HG03159 (cell line): ENCODE measurements around the gene LBR.

ENCODE experiments used
- ATAC-seq: cut with Tn5 transposase; IDR thresholded peaks from one replicate; pipeline ENCODE4 v1.9.1; 2021; ENCODE audit warnings: mild to moderate bottlenecking, moderate library complexity; ENCODE audit not compliant: unreplicated experiment

The LBR gene

DNA sequence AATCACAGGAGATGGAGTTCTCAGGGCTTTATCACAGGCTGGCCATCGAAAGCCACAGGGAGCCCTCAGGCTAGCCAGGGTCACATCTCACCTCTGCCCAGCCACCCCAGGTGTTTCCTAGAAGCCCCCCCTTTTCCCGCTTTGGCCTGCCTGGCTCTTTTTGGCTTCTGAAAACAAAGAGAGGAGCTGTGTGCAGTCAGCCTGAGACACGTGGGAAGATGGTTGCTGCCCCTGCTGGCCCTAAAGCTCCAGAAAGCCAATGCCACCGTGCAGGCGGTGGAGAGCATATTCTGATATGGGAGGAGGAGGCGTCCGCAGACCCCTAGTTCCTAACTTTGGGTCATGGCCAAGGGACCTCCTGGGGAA, 18.7 kb upstream of the LBR start:
- no peak for ATAC-seq

DNA sequence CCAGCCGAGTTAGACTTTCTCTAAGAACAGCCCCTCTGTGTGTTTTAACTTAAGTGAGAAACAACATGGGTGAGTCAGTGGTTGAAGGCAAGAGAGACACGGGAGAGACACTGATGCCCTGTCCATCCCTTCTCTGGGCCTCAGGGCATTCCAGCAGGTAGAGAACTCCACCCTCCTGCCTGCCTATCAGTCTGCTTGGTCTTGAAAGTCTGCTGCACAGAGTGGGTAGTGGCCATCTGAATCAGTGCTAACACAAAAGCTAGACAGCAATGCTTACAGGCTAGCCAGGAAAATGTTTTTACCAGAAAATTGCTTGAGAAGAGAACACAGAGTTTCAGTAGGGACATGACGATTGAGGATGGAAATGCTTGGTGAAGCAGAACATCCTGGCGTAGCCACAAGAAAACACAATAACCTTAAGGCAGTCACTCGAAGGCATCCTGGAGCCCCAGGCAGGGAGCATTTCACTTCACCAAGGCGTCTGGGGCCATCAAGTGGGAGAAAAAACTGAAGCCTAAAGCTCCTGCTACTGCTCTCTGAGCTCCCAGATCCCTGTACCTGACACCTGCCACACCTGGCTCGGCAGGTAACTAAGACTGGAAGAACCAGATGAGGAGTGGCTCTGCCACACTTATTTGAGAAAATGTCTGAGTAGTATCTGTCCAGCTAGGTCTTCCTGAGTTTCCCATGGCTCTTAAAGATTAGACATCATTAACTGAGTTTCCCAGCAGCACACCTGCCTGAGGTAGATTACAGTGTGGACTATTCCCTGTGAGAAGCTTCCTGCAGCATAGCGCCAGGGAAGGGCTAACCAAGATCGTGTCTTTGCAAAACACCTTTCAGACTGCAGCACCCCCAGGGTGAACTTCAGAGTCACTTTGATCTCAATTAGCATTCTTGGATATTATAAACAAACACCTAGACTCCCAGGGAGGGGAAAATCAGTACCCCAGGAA, 18.1 kb upstream of the LBR start:
- ATAC-seq = no peak

DNA sequence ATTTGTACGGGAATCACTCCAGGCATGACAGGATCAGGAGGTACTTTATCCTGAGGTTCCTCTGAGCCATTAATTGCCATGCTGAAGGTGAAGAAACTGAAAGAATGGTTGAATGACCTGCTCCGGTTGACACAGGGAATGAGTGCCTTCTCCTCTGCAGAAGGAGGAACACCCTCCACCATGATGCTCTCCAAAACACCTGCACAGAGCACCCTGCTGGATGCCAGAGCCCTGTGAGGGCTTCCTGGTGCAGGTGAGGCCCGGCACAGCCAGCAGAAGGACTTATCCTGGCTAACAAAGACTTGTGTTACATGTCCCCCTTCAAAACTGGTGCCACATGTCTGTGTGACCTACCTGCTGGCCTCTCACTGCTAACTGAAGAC, 14.3 kb upstream of the LBR start:
- no peak for ATAC-seq

DNA sequence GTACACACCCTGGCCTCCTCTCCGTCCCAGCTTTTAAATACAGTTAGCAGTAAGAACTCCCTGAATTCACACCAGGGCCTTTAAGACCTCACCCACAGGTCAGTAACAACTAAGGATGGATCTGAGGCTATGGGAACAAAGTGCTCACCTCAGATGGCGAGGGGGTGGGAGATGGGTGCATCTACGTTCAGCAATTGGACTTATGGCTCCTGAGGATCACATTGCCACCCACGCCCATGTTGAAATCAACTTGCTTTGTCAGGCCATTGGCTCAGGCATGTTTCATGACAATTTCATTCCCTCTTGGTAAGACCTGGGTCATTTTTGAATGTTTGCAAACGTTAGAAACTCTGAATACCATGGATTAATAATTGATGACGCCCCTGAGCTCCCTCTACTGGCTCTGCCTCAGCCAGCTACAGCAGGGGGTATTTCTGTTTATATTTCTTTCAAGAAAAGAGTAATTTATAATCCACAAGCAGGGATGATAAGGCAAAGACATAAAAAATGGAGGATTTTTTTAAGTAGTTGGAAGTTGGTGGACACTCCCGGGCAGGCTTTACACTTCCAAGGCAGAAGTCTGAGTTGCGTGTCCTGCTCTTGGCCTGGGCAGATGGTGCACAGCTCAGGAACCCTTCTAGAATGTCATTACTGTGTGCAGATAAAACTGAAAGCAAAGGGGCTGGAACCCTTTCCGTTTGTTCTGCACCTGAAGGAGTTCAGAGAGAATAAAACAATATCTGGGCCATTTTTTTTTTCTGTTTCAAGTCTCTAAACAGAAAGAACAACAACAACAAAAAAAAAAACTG, 13.7 kb upstream of the LBR start:
- peak; percentile 36 for ATAC-seq

DNA sequence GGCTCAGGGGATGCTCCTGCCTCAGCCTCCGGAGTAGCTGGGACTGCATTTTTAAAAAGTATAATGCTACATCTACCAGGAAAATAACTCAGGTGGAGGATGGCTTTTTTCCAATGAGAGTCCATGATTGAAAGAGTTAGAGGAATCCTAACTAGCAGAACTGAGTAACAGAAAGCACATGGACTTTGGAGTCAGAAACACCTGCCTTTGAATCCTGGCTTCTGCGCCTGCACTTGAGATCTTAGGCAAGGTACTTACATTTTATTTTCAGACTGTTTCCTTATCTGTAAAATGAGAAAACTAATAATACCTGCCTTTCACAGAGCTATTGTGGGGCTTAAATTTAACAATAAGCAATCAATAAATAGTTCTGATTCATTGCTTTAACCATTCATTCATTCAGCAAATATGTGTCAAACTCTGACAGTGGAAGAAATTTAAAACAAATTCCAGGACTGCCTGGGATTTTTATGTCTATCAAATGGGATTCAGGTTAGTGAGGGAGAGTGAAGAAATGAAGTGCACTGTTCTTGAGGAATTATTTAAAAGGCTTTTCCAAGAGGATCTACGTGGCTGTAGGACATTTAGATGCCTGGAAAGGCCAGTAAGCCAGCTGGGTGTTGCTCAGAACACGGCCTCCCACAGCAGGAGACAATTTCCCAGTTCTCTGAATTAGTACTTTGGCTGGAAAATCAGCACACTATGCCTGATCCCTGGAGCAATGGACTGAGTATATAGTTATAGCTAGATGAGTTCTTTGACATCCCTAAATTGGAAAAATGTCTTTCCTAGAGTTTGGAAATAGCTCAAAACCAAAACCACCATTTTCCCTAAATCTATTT, 12.8 kb upstream of the LBR start:
- ATAC-seq = no peak

DNA sequence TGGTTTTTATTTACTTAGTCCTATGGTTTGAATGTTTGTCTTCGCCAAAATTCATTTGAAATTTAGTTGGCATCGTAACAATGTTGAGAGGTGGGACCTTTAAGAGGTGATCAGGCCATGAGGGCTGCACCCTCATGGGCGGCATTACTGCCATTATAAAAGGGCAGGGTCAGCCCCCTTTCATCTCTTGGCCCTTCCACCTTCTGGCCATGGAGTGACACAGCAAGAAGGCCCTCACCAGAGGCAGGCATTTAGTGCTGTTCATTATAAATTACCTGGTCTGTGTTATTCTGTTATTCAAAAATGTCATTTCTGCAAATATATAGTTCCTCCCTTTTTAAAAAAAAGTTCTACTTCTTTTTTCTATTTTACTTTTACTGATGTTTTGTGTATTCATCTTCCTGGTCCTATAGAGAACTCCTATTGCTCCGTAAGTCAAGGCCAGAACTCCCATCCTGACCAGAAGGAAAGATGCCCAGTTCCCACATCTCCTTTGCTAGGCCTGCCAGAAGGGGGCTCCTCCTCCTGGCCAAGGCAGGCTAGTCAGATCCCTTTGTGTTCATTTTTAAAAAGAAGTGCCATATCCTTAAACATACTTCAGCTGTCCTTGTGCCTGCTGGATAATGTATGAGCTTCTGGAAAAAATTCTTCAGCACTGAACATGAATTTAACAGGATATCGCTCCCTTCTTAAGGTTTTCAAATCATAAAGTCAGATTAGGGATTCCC, 10.0 kb upstream of the LBR start:
- ATAC-seq = no peak

DNA sequence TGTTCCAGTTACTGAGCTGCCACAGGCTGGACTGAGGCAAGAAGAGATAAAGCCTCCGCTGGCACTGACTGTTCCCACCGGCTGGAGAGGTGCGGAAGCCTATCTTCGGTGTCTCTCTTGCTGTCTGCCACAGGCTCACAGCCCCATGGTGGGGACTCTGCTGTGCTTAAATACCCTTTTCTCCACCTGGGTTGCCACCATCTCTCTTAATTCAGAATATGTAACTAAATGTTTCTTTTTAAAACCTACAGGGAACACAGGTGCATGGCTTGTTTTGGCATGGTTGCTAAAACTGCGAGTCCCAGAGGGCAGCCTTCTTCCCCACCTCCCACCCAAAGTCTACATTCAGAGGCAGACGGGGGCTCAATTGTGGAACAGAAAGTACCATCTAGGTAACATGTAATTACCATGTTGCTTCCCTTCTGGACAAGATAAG, 8.1 kb upstream of the LBR start:
- peak; percentile 67 for ATAC-seq

DNA sequence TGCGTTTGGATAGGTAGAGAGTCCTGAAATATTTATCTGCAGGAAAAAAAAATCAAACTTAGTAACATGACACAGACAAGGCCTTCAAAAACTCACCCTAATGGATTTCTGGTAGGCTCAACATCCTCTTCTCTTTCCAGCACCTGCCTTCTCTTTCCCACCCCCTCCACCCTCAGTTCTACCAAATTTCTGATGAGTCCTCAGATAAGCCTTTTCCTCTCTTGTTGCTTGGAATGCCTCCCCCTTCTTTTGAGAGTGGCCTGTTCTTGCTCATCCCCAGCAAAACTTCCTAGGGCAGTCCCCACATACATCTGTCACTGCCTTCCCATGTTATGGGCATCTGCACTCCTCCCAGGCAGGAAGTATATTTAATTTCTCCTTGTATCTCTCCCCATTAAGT, 7.6 kb upstream of the LBR start:
- ATAC-seq = no peak

DNA sequence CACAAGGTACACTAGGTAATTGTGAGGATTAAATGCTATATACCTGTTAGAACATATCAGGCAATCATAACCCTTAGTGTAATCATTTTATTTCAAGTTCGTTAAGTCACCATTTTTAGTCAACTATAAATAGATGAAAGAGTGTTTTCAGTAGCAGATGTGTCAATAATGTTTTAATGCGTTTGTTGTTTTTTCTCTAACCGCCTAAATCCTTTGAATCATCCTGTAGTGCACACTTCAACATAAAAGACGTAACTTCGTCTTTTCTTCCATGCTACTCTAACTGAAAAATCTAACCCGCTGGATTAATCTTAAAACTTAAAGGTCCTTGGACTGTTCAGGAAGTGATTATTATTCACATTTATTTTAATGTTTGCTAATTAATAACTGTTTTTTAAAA, 7.2 kb upstream of the LBR start:
- no peak for ATAC-seq

DNA sequence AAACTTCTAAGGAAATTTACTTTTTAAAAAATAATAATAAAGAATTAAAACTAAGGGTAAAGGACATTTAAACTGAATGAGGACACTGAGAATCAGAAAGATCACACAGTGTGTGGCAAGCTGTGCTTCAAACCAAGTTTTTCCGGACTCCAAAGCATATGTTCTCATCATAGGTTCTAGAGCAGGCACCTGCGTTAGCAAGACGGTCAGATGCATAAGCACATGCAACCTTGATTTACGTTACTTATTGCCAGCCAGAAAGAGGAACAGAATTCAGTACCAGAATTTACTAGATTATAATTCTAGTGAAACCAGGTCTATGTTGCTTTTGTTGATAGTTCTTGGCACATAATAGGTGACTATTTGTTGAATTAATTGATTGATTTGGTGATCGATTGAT, 6.2 kb upstream of the LBR start:
- ATAC-seq = no peak

DNA sequence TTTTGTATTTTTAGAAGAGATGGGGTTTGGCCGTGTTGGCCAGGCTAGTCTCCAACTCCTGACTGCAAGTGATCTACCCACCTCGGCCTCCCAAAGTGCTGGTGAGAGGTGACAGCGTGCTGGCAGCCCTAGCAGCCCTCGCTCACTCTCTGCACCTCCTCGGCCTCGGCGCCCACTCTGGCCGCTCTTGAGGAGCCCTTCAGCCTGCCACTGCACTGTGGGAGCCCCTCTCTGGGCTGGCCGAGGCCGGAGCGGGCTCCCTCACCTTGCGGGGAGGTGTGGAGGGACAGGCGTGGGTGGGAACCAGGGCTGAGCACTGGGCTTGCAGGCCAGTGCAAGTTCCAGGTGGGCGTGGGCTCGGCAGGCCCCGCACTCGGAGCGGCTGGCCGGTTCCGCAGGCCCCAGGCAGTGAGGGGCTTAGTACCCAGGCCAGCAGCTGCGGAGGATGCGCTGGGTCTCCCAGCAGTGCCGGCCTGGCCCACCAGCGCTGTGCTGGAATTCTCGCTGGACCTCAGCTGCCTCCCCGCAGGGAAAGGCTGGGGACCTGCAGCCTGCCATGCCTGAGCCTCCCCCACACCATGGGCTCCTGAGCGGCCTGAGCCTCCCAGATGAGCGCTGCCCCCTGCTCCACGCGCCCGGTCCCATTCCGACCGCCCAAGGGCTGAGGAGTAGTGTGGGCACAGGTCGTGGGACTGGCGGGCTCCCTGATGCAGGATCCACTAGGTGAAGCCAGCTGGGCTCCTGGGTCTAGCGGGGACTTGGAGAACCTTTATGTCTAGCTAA, 3.4 kb upstream of the LBR start:
- no peak for ATAC-seq

DNA sequence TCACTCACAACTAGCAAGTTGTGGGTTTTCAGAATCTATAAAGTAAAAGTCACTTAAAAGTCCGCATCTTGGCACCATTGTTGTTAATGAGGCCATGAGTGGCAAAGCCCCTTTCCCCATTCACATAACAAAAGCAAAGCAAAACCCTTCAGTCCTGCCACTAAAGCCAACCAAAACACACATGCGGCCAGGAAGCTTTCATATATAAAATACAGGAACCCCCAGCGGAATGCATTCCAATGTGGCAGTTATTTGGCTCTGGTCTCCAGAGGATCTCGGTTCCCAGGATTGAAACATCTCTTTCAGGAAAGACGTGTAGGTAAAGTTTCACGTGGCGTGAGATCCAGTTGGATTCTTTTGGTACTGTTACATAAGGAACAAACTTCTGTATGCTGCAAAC, 2.5 kb upstream of the LBR start:
- no peak for ATAC-seq

DNA sequence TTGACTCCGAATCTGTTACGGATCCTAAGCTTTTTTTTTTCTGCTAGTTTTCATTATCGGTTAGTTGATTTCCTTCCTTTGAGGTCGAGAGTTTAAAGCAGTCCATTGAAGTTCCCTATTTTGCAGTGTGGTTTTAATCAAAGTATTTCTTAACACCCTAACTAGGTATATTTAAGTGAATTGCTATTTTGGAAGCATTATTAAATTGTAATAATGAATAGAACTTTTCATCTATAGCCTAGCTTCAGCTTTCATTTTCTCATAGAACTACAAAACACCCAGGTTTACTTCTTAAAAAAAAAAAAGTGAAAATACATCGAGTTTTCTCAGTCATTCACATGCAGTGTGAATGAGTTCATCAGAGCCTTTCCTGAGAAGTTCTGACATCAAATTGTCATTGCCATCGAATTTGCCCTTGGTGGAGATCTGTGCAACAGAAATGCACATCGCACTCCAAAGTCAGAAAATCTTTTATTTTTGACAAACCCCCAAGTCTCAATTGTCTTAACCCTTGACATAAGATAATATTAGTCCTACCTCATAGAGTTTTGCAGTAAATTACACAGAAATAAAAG, 1.1 kb upstream of the LBR start:
- ATAC-seq = peak; percentile 6

DNA sequence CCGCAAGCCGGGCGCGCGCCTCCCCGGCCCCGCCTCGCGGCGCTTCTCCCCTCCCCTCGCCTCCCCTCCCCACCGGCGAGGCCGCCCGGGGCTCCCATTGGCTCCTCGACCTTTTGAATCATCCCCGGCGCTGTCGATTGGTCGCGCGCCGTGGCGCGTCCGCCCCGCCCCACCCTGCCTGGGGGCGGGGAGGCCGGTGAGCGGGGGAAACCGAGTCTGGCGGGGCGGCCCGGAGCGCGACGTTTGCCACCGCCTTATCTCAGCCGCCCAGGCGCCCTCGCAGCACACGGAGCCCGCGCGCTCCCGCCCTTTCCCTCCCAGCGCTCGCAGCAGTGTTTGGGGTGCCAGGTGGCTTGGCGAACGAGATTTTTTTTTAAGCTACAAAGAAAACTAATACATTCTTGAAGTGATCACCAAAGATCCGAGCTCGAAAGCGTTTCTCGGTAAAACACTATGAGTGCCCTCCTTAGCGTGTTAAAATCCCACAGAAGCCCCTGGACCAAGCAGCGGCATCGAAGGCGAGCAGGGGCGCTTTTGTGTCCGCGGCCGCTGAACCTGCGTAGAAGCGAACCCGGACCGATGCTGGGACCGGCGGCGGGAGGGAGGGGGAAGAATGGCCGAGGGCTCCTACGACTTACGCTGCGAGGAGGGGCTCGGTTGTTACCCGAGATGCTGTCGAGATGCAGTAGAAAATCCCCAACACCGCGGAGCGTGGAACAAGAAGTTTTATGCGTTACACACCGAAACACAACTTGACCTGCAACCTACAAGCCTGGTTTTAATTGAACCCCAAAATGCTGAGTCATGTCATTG, 436 bp upstream of the LBR start:
- peak; percentile 92 for ATAC-seq

DNA sequence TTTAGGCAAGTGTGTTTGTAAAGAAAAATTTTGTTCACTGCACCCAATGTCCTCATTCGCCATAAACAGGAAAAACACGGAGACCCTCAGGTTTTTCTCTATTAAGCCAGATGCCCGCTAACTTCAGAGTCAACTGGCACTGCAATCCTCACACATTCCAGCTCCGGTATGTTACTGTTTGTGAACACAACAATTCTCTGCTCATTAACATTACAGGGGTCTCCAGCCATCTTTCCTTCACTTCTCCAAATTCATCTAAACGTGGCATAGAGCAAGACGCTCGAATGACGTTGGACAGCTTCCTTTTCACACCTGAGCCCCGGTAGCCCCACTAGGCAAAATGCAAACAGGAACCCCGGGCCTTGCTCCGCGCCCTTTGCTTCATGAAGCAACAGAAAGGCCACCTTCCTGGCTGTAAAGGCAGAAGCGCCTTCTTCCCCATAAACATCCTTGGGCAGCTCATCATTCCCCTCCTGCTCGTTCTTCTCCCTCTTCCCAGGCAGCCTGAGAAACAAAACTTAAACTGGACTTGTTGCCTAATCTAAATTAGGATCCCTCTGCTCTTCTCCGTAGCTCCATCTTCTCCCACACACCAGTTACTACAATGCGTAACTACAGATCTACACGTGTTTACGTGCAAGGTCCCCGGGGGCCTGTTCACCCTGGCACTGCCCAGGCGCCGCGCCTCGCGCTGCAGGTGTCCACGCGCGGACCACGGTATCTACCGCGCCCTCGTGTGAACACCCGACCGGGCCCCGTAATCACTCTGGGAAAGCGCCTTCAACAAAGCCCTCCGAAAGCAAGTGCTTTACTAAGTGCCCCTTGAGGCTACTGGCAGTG, 1.2 kb downstream of the LBR start:
- no peak for ATAC-seq

DNA sequence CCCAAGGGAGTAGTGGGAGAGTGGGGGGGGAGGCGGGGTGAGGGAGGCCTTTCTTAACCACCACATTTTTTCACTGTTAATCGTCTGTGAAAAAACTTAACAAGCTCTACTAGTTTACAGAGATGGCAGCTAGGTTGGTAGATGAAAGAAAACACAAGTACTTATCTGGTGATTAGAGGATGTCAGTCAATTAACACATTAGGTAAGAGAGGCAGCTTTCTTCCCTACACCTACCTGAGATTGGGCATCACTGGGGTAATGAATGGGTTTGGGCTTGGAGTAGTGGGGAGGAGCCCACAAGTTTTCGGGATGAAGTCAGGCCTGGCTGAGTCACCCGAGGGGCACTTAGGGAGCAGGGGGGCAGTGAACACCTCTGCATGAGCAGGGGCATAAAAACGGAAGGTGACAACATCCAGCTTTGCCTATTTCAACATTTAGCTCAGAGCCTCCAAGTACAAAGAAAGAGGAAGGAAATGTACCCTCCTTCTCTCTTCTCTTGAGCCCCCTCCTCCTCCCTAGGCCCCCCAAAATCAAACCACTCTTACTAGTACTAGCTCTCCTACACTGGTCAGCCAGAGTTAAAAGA, 2.5 kb downstream of the LBR start:
- ATAC-seq = no peak

DNA sequence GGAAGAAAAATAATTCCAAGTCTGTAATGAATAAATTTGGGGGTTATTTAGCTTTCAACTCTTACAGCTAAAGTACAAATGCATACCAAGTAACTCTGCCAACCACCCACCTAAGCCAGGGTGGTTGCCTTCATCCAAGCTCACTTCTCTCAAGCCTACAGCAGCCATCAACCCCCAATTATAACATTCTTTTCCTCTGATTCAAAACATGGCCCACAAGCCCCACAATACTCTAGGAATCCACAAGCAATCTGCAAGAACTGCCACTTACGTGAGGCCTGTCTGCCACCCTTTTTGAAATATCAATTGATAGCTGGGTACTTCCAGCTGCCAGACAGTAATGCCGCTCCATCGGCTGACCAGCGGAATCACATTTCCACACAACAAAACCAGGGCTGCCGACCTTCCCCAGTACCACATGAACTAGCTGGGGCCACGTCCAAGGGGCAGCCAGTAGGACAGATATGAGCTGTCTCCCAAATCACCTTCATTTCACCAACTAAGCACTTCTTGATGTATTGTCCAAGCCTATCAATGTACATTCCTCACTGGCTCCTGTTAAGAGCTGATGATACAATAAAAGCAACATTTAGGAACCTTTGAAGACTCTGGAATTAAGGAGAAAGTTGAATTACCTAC, 3.2 kb downstream of the LBR start:
- no peak for ATAC-seq
